HG02884 (cell line): Measurements from ENCODE around the gene ALPL.

ENCODE experiments used
- ATAC-seq: cut with Tn5 transposase; IDR thresholded peaks from one replicate; pipeline ENCODE4 v1.9.1; 2021; ENCODE audit warnings: mild to moderate bottlenecking, moderate library complexity; ENCODE audit not compliant: unreplicated experiment

ALPL gene

GRCh38 chr1:21526441-21526840, 17.2 kb downstream of the ALPL start:
- no peak for ATAC-seq

- ATAC-seq, result no peak
These were observed 21.3 kb downstream of the ALPL start for GRCh38 chr1:21530368-21531016.

- ATAC-seq, result no peak
These were observed 22.0 kb downstream of the ALPL start for GRCh38 chr1:21531241-21531640.

- ATAC-seq, result no peak
These were observed 23.3 kb downstream of the ALPL start for GRCh38 chr1:21532496-21532895.

- no peak for ATAC-seq
These were observed 23.8 kb downstream of the ALPL start for GRCh38 chr1:21532992-21533534.

- ATAC-seq, result no peak
These were observed 24.9 kb downstream of the ALPL start for GRCh38 chr1:21534146-21534545.

GRCh38 chr1:21534674-21535378, 25.6 kb downstream of the ALPL start:
- ATAC-seq, result no peak

GRCh38 chr1:21536218-21536617, 27.0 kb downstream of the ALPL start:
- no peak for ATAC-seq

GRCh38 chr1:21537511-21537931, 28.3 kb downstream of the ALPL start:
- ATAC-seq, result no peak

GRCh38 chr1:21537932-21538630, 28.9 kb downstream of the ALPL start:
- ATAC-seq, result no peak

- no peak for ATAC-seq
These were observed 30.7 kb downstream of the ALPL start for GRCh38 chr1:21539933-21540332.

GRCh38 chr1:21541329-21541728, 32.1 kb downstream of the ALPL start:
- no peak for ATAC-seq

- ATAC-seq, result no peak
These were observed 32.6 kb downstream of the ALPL start for GRCh38 chr1:21541835-21542234.

- no peak for ATAC-seq
These were observed 34.4 kb downstream of the ALPL start for GRCh38 chr1:21543598-21543997.

GRCh38 chr1:21544095-21544494, 34.9 kb downstream of the ALPL start:
- ATAC-seq, result no peak

GRCh38 chr1:21546122-21546825, 37.1 kb downstream of the ALPL start:
- ATAC-seq, result no peak

- no peak for ATAC-seq
These were observed 38.7 kb downstream of the ALPL start for GRCh38 chr1:21547876-21548275.

- ATAC-seq, result no peak
These were observed 40.9 kb downstream of the ALPL start for GRCh38 chr1:21550097-21550496.

- no peak for ATAC-seq
These were observed 41.7 kb downstream of the ALPL start for GRCh38 chr1:21550866-21551475.

- ATAC-seq, result no peak
These were observed 43.5 kb downstream of the ALPL start for GRCh38 chr1:21552715-21553114.
